Measurements from ENCODE around the gene IFT43. TPM values are rescaled to one million over a fixed set of nuclear protein-coding genes. Genes with fewer than 3 reads are reported as not detected.

Gene IFT43
- total RNA-seq, 1 donor from 2014 or later, result 8.9 TPM

GRCh38 chr14:76085358-76085757 is 99.8 kb downstream of the IFT43 start:
- Mint-ChIP-seq H3K4me3 (no peak overlapping the region), H3K36me3 (ENCODE audit: low read depth) (no peaks in the 10 kb centered on the region), H3K27me3 (no peaks in the 10 kb centered on the region), H3K4me1 (no peaks in the 10 kb centered on the region), H3K27ac (no peak overlapping the region), H3K9me3 (no peaks in the 10 kb centered on the region)
- DNase-seq, result no peak
- intact Hi-C loops (cut with micrococcal nuclease), result no loop called here

GRCh38 chr14:76086636-76087035 is 101.1 kb downstream of the IFT43 start:
- no peak for DNase-seq
- Mint-ChIP-seq H3K4me3 (no peak overlapping the region), H3K4me1 (no peaks in the 10 kb centered on the region), H3K36me3 (ENCODE audit: low read depth) (no peaks in the 10 kb centered on the region), H3K9me3 (no peaks in the 10 kb centered on the region), H3K27ac (no peak overlapping the region), H3K27me3 (no peaks in the 10 kb centered on the region)
- intact Hi-C loops (cut with micrococcal nuclease), result no loop called here

GRCh38 chr14:76088326-76088725 is 102.8 kb downstream of the IFT43 start:
- no peaks in the 10 kb centered on the region for H3K36me3 Mint-ChIP-seq (ENCODE audit: low read depth)
- H3K27ac Mint-ChIP-seq, result no peak overlapping the region
- H3K4me1 Mint-ChIP-seq, result no peaks in the 10 kb centered on the region
- intact Hi-C loops (cut with micrococcal nuclease), result no loop called here
- H3K4me3 Mint-ChIP-seq, result no peak overlapping the region
- no peak for DNase-seq
- H3K27me3 Mint-ChIP-seq, result no peaks in the 10 kb centered on the region
- no peaks in the 10 kb centered on the region for H3K9me3 Mint-ChIP-seq

GRCh38 chr14:76088771-76089571 is 103.4 kb downstream of the IFT43 start:
- Mint-ChIP-seq H3K4me3 (no peak overlapping the region), H3K27me3 (no peaks in the 10 kb centered on the region), H3K27ac (no peak overlapping the region), H3K9me3 (no peaks in the 10 kb centered on the region), H3K4me1 (no peaks in the 10 kb centered on the region), H3K36me3 (ENCODE audit: low read depth) (no peaks in the 10 kb centered on the region)
- no peak for DNase-seq
- intact Hi-C loops (cut with micrococcal nuclease), result no loop called here

- intact Hi-C loops (cut with micrococcal nuclease), result no loop called here
- no peak for DNase-seq
- no peaks in the 10 kb centered on the region for H3K27me3 Mint-ChIP-seq
- H3K36me3 Mint-ChIP-seq (ENCODE audit: low read depth), result no peaks in the 10 kb centered on the region
- no peaks in the 10 kb centered on the region for H3K9me3 Mint-ChIP-seq
- H3K27ac Mint-ChIP-seq, result no peak overlapping the region
- no peak overlapping the region for H3K4me3 Mint-ChIP-seq
- no peaks in the 10 kb centered on the region for H3K4me1 Mint-ChIP-seq
Observed at GRCh38 chr14:76089575-76089974, 104.0 kb downstream of the IFT43 start.

GRCh38 chr14:76090616-76091391 is 105.2 kb downstream of the IFT43 start:
- Mint-ChIP-seq H3K4me3 (no peak overlapping the region), H3K36me3 (ENCODE audit: low read depth) (no peaks in the 10 kb centered on the region), H3K27ac (no peak overlapping the region), H3K27me3 (no peaks in the 10 kb centered on the region), H3K4me1 (no peaks in the 10 kb centered on the region), H3K9me3 (no peaks in the 10 kb centered on the region)
- no peak for DNase-seq
- intact Hi-C loops (cut with micrococcal nuclease), result no loop called here

GRCh38 chr14:76093077-76093476 is 107.5 kb downstream of the IFT43 start:
- Mint-ChIP-seq H3K4me3 (no peak overlapping the region), H3K27ac (no peak overlapping the region), H3K4me1 (no peaks in the 10 kb centered on the region), H3K9me3 (no peaks in the 10 kb centered on the region), H3K27me3 (no peaks in the 10 kb centered on the region), H3K36me3 (ENCODE audit: low read depth) (no peaks in the 10 kb centered on the region)
- intact Hi-C loops (cut with micrococcal nuclease), result no loop called here
- DNase-seq, result no peak

- H3K27ac Mint-ChIP-seq, result no peak overlapping the region
- no peak for DNase-seq
- H3K27me3 Mint-ChIP-seq, result no peaks in the 10 kb centered on the region
- no peaks in the 10 kb centered on the region for H3K4me1 Mint-ChIP-seq
- H3K9me3 Mint-ChIP-seq, result no peaks in the 10 kb centered on the region
- H3K4me3 Mint-ChIP-seq, result no peak overlapping the region
- intact Hi-C loops (cut with micrococcal nuclease), result no loop called here
- H3K36me3 Mint-ChIP-seq (ENCODE audit: low read depth), result no peaks in the 10 kb centered on the region
Observed at GRCh38 chr14:76096257-76096656, 110.7 kb downstream of the IFT43 start.

GRCh38 chr14:76097547-76097946 is 112.0 kb downstream of the IFT43 start:
- Mint-ChIP-seq H3K9me3 (no peaks in the 10 kb centered on the region), H3K36me3 (ENCODE audit: low read depth) (no peaks in the 10 kb centered on the region), H3K27me3 (no peaks in the 10 kb centered on the region), H3K27ac (no peak overlapping the region), H3K4me1 (no peaks in the 10 kb centered on the region), H3K4me3 (no peak overlapping the region)
- no peak for DNase-seq
- intact Hi-C loops (cut with micrococcal nuclease), result no loop called here

GRCh38 chr14:76098047-76098446 is 112.5 kb downstream of the IFT43 start:
- no peaks in the 10 kb centered on the region for H3K4me1 Mint-ChIP-seq
- DNase-seq, result no peak
- H3K9me3 Mint-ChIP-seq, result no peaks in the 10 kb centered on the region
- no peaks in the 10 kb centered on the region for H3K27me3 Mint-ChIP-seq
- no peak overlapping the region for H3K4me3 Mint-ChIP-seq
- no peak overlapping the region for H3K27ac Mint-ChIP-seq
- no peaks in the 10 kb centered on the region for H3K36me3 Mint-ChIP-seq (ENCODE audit: low read depth)
- intact Hi-C loops (cut with micrococcal nuclease), result no loop called here

GRCh38 chr14:76098916-76099675 is 113.5 kb downstream of the IFT43 start:
- no peaks in the 10 kb centered on the region for H3K9me3 Mint-ChIP-seq
- no peaks in the 10 kb centered on the region for H3K4me1 Mint-ChIP-seq
- no peak overlapping the region for H3K27ac Mint-ChIP-seq
- H3K27me3 Mint-ChIP-seq, result no peaks in the 10 kb centered on the region
- H3K36me3 Mint-ChIP-seq (ENCODE audit: low read depth), result no peaks in the 10 kb centered on the region
- intact Hi-C loops (cut with micrococcal nuclease), result no loop called here
- DNase-seq, result no peak
- H3K4me3 Mint-ChIP-seq, result no peak overlapping the region

- no peak for DNase-seq
- no peaks in the 10 kb centered on the region for H3K4me1 Mint-ChIP-seq
- no peaks in the 10 kb centered on the region for H3K36me3 Mint-ChIP-seq (ENCODE audit: low read depth)
- no peaks in the 10 kb centered on the region for H3K9me3 Mint-ChIP-seq
- H3K4me3 Mint-ChIP-seq, result no peak overlapping the region
- intact Hi-C loops (cut with micrococcal nuclease), result no loop called here
- H3K27ac Mint-ChIP-seq, result no peak overlapping the region
- H3K27me3 Mint-ChIP-seq, result no peaks in the 10 kb centered on the region
Observed at GRCh38 chr14:76100236-76100635, 114.7 kb downstream of the IFT43 start.

- Mint-ChIP-seq H3K27me3 (no peaks in the 10 kb centered on the region), H3K36me3 (ENCODE audit: low read depth) (no peaks in the 10 kb centered on the region)
- intact Hi-C loops (cut with micrococcal nuclease), result no loop called here
Observed at GRCh38 chr14:76101391-76102379, 116.1 kb downstream of the IFT43 start.

More at GRCh38 chr14:76101391-76102379, 116.1 kb downstream of the IFT43 start:
- Mint-ChIP-seq H3K4me1 (no peaks in the 10 kb centered on the region), H3K9me3 (no peaks in the 10 kb centered on the region), H3K27ac (no peak overlapping the region), H3K4me3 (no peak overlapping the region)
- no peak for DNase-seq

Measured in activated CD4-positive, alpha-beta T cell treated with anti-CD3 and anti-CD28 coated beads, Interleukin-2, amount 10 ng/mL, durations not matched to agents 24 days and 14 days (primary cell).